Measurements from ENCODE around the gene ETV6.

ETV6 gene

DNA sequence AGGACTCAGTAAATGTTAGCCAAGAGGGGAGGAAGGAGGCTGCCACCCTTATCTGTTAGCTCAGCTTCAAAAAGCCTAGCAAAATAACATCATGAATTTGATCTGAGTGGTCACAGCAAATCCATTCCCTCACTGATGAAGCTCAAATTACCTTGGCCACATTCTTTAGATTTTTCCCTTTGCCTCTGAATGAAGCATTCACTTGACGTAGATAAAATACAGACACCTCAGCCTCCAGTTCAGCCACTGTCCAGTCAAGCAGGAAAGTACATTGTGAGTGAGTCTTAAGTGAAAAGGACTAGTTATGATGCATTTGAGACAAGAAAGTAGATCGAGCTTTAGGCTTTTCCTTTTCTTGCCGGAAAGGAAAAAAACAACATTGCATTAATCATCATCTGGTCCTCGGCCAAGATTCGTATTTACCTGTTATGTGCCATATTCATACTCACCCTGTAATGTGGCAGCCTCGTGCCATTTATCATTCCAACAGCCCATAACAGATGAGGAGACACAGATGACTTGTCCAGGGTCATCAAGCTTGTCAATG lies 146.5 kb downstream of the ETV6 start:
- no peak for DNase-seq (ENCODE audit: extremely low read depth in 1 of 2, low read depth in 1 of 2)

DNA sequence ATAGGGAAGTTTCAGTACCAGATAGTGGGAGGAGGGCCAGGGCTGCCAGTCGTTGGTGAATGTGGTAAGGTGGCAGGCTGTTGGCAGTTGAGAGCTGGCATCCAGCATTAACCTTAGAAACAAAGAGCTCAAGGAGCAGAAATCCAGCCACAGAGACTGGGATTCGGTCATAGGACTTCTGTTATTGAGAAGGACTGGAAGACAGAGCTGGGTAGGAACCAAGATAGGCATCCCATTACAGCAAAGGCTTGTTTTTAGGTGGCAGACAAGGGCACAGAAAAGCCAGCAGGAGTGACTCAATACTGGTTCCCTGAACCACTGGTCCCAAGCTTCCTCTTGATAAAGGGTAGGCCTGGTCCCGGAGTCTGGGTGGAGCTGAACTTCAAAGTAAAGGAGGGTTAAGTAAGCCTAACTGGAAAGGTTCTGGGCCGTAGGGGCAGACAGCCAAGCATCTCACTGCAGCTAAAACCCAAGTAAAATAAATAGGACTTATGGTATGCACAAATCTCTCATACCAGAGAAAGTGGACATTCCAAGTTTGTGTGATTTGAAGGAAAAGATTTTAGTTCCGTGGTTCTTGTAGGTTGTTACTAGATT lies 147.9 kb downstream of the ETV6 start:
- no peak for DNase-seq (ENCODE audit: extremely low read depth in 1 of 2, low read depth in 1 of 2)

DNA sequence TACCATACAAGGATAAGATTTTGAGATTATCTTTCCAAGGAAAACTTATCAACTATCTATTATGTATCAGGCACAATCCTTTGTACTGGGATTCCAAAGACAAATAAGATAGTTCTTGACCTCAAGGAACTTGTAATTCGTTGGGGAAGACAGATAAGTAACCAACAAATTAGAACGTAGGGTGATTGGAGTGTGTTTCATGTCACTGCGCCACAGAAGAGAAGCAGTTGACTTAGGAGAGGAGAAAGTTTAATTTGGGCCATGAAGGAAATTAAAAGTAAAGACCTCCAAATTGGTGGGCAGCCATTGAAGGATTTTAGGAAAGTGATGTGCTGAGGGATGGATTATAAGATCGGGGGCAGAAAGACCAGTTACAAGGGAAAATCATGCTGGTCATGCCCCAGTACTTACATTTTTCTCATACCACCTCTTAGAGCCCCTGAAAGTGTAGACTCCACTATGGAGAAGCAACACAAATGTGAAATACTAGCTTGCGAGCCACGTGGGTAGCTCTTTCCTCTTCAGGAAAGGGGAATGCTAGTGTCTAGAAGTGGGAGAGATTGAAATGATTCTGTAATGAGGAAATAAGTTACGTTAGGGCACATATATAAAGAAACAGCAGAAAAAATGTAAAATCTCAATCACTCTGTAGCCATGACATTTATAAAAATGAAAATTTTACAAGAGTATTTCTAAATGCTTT lies 148.7 kb downstream of the ETV6 start:
- no peak for DNase-seq (ENCODE audit: extremely low read depth in 1 of 2, low read depth in 1 of 2)

DNA sequence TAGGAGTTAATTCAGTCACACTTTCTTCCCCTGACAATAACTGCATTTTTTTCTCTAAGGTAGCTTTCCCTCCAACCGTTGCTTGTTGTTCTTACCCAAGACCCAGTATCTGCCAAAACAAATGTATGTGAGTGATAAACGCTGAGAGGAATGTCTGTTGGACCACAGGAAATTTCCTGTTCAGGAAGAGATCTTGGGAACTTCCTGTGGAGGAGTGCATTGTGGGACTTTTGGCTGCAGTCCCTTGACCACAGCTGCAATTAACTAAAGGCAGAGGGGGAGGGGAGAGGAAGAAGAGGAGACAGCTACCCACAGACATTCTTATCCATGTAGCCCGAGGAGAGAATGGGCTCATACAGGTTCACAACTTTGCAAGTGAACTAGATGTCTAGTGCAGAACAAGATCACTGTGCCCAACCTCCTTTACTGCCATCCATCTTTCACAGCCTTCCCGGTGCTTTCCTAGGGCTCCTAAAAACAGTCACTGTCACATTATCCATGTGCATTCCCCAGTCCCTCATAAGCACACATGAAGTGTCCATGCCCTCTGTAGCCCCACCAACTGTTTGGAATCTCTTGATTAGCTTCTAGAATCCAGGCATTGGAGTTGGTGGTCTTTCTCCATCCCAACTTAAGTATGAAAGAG lies 149.5 kb downstream of the ETV6 start:
- no peak for DNase-seq (ENCODE audit: extremely low read depth in 1 of 2, low read depth in 1 of 2)

DNA sequence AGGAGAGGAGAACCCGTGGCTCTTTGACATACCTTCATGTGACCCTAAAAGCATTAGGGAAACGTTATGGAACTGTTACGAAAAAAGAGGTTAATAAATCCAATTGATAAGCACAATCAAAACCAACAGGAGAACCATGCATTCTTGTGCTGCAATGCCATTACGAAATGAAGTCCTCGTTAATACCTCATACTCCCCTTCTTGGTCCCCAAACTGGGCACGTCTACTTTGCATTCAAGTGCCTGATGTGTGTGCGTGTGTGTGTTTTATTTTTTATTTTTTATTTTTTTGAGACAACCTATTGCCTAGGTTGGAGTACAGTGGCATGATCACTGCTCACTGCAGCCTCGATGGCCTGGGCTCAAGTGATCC lies 150.0 kb downstream of the ETV6 start:
- DNase-seq (ENCODE audit: extremely low read depth in 1 of 2, low read depth in 1 of 2): no peak

DNA sequence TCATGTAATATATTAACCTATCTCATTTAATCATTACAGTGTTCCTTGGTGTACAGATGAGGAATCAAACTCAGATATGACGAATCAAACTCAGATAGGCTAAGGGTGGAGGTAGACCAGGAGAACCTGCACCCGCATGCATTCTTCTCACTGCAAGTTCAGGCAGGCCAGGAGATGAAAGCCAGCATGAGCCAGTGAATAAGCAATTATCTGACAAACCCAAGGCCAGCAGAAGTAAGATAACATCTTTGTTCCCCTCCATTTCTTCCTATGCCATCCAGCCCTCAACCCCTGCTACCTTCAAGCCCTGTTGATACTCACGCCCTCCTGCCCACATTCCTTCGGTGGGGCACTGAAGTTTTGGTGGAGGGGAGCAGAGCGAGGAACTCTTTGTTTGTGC lies 152.2 kb downstream of the ETV6 start:
- no peak for DNase-seq (ENCODE audit: extremely low read depth in 1 of 2, low read depth in 1 of 2)

DNA sequence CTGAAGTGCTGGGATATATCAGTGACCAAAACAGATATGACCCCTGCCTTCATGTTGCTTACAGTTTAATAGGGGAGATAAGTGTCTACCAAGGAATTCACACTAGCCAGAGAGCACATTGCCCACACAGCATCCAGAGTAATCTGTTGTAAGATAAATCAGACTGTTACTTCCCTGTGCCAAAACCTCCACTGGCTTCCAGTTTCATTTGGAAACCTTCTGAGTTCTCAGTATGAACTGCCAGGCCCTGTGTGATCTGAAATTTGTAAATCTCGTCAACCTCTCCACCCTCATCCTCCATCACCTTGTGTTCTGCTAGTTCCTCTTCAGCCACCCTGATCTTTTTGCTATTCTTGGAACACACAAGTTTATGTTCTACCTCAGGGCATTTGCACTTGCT lies 154.7 kb downstream of the ETV6 start:
- no peak for DNase-seq (ENCODE audit: extremely low read depth in 1 of 2, low read depth in 1 of 2)

DNA sequence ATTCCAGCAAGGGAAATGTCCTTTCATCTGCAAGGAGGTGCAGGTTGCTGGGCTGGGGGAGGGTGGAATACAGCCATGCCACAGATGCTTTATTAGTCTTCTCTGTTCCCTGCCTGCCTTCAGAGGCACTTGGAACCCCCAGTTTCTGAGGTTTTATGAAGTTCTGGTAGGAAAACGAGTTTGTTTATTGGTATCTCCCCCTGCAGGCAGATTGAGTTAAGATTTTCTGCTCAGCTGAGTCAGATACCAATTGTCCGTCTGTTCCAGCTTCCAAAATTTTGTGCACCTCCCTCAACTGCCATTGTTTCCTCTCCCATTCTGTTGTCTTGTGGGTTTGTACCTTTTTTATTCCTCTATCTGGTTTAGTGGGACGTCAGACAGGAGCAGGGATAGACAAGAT lies 155.6 kb downstream of the ETV6 start:
- no peak for DNase-seq (ENCODE audit: extremely low read depth in 1 of 2, low read depth in 1 of 2)

DNA sequence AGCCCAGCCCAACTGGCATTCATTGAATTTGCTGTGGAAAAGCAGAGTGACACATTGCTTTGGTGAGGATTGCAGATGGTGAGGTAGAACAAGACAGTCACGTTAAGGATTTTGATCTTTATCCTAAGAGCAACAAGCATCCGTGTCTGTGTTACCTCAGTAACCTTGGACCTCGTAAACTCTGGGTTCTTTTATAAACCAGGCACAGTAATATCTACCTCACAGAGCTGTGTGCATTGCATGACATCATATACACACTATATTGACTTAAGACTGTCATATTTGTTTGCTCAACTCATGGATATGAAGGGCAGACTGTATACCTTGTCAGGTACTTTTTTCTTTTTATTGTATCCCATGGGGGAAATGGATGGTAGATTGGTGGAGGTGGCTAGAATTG lies 156.2 kb downstream of the ETV6 start:
- no peak for DNase-seq (ENCODE audit: extremely low read depth in 1 of 2, low read depth in 1 of 2)

DNA sequence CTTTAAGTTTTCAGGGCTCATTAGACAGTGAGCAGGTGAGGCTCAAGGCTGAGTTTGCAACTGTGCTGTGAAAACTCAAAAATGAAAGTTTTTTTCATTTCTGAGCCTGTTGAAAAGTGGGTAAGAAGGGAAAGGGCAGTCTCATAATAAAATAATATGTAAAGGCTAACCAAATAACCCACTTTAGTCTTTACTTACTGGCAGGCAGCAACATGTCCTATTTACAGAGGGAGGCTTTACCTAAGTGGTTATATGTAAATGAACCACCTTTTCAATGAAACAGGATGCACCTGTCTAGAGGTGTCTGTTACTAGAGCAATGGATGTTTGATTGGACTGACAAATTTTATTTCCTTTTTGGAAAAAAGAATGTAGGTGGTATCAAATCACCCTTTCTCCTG lies 158.0 kb downstream of the ETV6 start:
- no peak for DNase-seq (ENCODE audit: extremely low read depth in 1 of 2, low read depth in 1 of 2)

DNA sequence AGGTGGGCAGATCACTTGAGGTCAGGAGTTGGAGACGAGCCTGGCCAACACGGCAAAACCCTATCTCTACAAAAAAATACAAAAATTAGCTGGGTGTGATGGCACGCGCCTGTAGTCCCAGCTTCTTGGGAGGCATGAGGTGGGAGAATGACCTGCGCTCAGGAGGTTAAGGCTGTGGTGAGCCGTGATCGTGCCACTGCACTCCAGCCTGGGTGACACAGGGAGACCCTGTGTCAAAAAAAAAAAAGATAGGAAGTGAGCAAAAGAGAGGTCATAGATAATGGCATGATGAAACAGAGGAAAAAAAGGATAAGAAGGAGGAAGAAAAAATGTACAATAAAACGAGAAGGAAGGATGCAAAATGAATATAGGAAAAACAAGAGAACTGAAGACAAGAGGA lies 159.5 kb downstream of the ETV6 start:
- no peak for DNase-seq (ENCODE audit: extremely low read depth in 1 of 2, low read depth in 1 of 2)

DNA sequence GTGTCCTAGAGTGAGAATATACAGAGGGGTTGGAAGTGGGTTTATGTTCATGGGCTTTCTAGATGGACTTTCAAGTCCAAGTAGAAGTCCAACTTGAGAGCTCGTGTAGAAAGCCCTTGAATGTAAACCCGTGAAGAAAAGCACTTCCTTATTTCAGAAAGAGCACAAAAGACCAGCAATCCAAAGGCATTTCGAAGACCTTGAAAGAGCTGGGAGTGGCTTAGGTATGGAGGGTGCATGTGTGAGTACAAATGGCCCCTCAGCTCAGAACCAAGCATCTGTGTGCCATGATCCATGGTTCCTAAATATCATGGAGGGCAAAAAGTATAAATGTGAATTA lies 160.7 kb downstream of the ETV6 start:
- no peak for DNase-seq (ENCODE audit: extremely low read depth in 1 of 2, low read depth in 1 of 2)

DNA sequence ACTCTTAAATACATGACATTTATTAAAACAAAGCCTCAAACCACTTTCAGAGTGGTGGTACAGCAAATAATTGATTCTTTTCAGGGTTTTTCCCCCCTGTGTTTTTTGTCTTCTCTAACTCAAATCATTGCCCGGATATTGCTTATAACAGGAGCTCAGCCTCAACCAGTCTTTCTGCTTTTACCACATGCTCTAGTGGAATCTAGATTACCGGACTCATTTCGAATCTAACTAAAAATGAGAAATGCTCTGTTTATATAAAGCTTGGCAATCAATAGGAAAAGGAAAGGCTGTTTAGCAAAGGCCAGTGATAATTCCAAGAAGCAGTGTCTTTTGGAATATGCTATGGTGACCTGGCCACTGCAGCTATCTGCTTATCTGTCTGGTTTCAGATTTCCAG lies 161.5 kb downstream of the ETV6 start:
- no peak for DNase-seq (ENCODE audit: extremely low read depth in 1 of 2, low read depth in 1 of 2)

DNA sequence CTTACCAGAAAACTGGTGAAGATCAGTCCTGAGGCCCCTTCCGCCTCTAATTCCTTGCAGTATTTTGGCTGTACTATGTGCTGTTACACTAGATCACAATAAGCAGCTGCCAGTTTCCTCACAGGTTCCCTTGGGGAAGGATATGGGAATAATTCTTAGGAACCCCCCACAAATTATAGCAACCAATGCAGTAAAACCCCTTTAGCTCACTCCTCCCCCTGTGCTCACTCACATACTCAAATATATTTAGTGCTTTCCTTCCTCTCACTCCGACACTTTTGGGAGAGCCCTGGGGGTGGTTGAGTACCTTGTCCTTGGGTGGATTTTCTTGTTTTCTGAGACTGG lies 162.7 kb downstream of the ETV6 start:
- no peak for DNase-seq (ENCODE audit: extremely low read depth in 1 of 2, low read depth in 1 of 2)

DNA sequence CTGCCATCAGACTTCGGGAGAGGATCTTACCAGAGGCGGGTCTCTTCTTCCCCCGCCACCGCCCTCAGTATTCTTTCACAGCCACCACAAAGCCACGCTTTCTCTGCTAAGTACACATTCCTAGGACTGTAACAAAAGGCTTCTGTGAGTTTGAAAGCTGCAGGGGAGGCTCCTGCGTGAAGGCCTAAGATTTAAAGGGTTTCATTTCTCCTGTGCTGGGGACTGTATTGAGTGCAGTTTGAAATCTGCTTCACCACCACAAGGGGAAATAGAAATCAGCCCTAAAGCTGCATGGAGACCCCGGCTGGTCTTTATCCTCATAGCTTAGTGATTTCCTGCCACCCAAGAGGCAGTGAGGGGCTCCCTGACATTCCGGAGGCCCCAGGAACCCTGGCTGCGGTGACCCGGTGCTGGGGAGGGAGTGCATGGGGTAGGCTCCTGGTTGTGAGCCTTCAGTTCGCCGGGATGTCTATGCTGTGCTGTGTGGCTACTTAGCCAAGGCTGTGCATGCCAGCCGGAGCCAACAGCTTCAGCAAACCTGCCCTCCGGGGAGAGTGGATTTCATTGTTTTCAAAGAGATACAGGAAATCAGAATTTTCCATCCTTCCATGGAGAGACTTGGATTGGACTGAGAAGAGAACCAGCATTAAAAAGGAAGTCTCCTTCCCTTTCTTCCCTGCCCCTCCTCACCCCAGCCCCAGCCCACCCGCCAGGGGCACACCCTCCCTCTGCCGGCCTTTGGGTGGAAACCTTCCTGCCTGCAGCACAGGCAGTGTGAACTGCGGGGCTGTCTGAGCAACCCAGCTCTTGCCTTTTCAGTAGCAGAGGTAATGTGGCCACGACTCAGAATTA lies 163.3 kb downstream of the ETV6 start:
- DNase-seq (ENCODE audit: extremely low read depth in 1 of 2, low read depth in 1 of 2): no peak

DNA sequence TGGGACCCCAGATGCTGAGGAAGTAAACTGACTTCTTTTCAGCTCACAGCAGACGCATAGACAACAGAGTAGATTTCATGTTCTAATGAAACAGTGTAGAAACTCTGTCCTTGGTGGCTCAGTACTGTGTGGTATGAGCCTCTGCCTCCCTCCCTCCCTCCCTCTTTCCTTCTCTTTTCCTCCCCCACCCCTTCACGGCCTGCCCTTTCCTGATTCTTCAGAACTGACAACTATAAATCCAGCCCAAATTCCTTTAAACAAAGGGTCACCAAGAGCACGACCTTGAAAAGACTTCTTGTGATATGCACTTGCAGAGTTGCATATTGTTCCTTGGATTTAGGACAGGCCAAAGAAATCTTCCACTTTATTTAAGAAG lies 164.0 kb downstream of the ETV6 start:
- no peak for DNase-seq (ENCODE audit: extremely low read depth in 1 of 2, low read depth in 1 of 2)

DNA sequence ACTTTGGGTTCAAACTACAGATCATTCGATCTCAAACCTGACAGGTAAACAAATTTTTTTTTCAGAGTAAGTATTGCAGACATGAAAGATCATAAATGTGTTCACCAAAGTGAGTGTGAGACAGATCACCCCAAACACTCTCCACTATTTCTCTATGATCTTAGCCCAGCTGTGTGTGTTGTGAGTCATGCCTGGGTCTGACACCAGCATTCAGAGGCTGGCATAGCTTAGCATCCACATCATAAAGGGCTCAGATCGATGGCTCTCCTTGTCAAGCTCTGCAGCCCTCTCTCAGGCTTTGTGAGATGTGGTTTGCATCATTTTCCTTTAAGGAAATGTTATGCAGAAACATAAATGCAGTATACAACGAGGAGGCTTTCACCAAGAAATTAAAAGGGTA lies 164.9 kb downstream of the ETV6 start:
- no peak for DNase-seq (ENCODE audit: extremely low read depth in 1 of 2, low read depth in 1 of 2)

DNA sequence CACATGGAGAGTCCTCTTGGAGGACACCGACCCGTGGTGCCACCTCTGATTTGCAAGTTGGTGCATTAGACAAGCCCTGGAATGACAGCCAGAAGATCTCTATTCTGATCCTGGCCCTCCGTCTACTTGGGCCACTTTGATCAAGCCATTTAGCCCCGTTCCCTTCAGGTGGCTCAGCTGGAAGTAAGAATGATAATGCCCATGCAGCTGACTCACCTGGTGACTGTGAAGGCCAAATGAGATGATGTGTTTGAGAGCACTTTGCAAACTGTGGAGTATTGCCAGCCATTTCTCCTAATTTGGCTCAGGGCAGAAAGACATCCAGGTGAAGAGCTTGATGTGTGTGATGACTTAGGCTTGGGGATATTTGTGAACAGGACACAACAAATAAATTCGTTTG lies 165.9 kb downstream of the ETV6 start:
- no peak for DNase-seq (ENCODE audit: extremely low read depth in 1 of 2, low read depth in 1 of 2)

DNA sequence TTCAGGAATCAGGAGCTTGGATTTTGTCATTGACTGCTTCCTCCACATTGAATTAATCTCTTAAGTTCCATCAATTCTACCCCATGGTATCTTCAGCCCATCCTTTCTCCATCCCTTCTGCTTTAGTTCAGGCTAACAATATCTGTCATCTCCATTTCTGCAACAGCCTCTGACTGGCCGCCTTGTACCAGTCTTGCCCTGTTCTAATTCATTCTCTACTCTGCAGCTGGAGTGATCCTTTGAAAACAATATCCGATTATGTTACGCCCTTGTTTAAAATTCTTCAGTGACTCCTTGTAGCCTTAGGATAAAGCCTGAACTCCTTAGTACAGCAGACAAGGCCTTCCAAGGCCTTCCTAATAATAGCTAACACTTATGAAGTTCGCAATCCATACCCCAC lies 170.2 kb downstream of the ETV6 start:
- DNase-seq (ENCODE audit: extremely low read depth in 1 of 2, low read depth in 1 of 2): no peak

DNA sequence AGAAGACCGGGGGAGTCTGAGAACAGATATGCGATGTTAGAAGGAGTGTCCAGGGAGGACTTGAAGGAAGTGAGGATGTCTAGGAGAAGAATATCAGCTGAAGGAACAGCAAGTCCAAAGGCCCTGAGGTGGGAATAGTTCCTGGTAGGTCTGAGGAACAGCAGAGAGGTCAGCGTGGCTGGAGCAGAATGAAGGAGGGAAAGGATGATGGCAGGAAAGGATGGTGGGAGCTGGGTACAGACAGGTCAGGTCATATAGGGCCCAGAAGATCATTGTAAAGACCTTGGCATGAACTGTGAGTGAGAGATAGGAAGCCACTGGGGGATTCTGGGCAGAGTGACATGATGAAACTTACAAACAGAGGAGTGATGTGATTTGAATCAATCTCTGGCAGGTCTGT lies 171.0 kb downstream of the ETV6 start:
- DNase-seq (ENCODE audit: extremely low read depth in 1 of 2, low read depth in 1 of 2): no peak

DNA sequence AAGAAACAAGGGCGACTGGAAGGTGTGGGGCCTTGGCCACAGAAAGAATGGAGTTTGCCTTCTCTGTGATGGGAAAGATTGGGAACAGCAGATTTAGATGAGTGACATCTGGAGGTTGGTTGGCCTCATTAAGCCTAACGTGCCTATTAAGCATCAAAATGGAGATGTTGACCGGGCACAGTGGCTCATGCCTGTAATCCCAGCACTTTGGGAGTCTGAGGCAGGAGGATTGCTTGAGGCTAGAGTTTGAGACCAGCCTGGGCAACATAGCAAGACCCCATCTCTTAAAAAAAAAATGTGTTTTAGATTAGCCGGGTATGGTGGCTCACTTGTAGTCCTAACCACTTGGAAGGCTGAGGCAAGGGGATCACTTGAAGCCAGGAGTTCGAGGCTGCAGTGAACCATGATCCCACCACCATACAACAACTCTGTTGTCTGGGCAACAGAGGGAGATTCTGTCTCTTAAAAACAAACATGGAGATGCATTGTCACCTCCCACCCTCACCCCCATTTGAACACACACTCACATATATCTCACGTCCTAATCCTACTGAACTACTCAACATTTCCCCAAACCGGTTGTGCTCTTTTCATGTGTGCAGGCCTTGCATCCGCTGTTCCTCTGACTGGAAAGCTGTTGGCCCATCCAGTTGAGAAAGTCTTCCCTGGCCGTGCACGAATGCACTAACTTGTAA lies 172.1 kb downstream of the ETV6 start:
- DNase-seq (ENCODE audit: extremely low read depth in 1 of 2, low read depth in 1 of 2): no peak
